Skin of body (tissue), 2 donors: ENCODE measurements around the gene ZNF71. TPM values are rescaled to one million over a fixed set of nuclear protein-coding genes. Genes with fewer than 3 reads are reported as not detected.
"Not testable (repeated sequence)": the region's sequence is repeated elsewhere in the genome, so short reads cannot be mapped to it uniquely, and the experiment has no call there.

Experiments used
- DNase-seq: peaks from one replicate; lab custom pipeline; 2025; lab: John Stamatoyannopoulos, UW
- total RNA-seq: library from RNA; depleted of rRNA; stranded (reverse); fragments of >200 nt; gene quantifications from one replicate; pipeline ENCODE4 v1.2.3, GENCODE V29; 2014

Gene ZNF71
- total RNA-seq, 1 donor from 2014 or later, result 5.7 TPM

DNA sequence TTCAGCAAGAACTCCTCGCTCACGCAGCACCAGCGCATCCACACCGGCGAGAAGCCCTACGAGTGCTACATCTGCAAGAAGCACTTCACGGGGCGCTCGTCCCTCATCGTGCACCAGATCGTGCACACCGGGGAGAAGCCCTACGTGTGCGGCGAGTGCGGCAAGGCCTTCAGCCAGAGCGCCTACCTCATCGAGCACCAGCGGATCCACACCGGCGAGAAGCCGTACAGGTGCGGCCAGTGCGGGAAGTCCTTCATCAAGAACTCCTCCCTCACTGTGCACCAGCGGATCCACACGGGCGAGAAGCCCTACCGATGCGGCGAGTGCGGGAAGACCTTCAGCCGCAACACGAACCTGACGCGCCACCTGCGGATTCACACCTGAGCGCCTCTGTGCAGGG is 27.3 kb downstream of the ZNF71 start:
- no peak for DNase-seq

- no peak for DNase-seq
Observed at GRCh38 chr19:56623006-56623405, 27.9 kb downstream of the ZNF71 start.

DNA sequence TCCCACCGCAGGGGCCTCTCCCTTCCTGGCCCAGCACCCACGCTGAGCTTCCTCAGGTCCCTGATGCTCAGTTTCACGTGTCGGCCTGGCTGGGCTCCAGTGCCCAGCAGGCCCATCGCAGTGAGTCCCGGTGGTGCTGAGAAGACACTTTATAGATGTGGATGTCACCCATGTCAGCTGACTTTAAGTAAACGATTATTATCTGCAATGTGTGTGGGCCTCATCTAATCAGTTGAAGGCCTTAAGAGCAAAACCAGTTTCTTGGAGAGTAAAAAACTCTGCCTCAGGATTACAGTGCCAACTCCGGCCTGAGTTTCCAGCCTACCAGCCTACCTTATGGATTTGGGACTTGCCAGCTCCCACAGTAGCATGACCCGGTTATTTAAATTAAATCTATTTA is 30.6 kb downstream of the ZNF71 start:
- no peak for DNase-seq

GRCh38 chr19:56633021-56633420 is 37.9 kb downstream of the ZNF71 start:
- no peak for DNase-seq

DNA sequence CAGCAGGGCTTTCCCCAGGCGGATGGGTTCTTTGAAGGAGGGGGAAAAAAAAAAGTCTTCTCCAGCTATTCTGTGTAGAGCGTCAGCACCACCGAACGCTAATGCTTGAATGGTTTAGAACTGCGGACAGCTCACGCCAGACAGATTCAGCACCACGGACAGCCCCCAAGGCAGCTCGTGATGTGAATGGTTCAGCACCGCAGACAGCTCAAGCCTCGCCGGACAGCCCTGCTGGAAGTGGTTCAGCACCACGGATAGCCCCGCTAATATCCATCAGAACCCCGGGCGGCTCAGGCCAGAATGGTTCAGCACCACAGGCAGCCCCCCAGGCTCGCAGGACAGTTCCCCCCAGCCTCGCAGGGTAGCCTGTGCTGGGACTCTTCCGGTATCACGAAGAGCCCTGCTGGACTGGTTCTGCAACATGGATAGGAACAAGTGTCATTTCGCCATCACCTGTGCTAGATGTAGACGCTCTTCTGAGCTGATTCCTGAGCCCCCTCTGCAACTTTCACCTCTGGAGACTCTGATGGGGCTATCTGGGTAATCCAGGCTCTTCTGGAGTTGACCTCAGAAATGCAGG is 43.0 kb downstream of the ZNF71 start:
- DNase-seq, result peak; percentile 64

DNA sequence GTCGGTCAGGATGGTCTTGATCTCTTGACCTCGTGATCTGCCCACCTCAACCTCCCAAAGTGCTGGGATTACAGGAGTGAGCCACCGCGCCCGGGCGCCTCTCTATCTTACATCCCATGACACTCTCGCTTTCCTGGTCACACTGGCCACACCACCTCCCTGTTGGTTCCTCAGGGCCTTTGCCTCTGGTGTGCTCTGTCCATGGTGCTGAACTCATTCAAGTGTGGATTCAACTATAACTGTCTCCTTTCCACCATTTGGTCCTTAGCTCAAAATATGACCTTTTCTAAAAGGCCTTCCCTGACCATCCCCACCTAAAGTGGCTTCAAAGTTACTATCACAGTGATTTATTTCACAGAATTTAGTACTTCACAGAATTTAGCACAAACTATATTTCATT is 44.1 kb downstream of the ZNF71 start:
- no peak for DNase-seq

GRCh38 chr19:56642711-56643459 is 47.8 kb downstream of the ZNF71 start, which contains the start of gene SMIM17:
TSS of gene SMIM17 (plus strand) at chr19:56643159. CDS start at chr19:56645668, 2,509 bp downstream.
- no peak for DNase-seq

DNA sequence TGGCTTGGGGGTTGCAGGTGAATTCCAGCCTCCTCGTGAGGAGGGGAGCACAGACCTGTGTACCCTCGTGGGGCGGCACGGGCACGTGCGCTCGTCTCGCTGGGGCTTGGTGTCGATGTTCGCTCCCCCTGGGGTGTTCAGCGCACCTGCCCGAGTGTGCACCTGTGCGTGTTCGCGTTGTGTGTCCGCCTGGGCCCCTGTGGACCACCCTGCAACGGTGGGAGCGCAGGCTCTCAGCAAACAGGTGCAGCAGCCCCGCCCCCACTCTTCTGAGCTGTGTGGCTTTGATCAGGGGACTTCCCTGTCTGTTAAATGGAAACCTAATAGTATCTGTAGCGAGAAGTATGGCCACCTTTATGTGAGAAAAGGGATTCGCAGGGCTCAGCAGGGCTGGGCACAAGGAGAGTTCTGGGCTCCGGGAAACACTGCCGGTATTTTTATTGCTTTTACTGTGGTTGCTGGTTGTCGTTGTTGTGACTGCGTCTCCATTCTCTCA is 48.4 kb downstream of the ZNF71 start:
- no peak for DNase-seq

DNA sequence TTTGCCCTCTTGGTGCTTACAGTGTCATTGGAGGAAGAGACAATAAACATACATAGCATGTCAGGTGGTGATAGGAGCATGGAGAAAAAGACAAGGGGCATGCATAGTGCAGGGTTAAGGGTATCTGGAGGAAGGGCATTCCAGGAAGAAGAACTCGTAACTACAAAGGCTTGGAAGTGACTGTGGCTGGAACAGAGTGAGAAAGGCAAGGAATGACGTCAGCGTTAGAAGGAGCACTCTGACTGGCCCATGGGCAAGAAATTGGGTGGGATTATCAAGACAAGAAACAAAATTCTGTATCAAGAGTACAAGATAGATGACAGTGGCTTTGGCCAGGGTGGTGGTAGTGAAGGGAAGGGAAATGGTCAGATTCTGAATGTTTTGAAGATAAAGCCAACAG is 59.0 kb downstream of the ZNF71 start:
- DNase-seq, result no peak

DNA sequence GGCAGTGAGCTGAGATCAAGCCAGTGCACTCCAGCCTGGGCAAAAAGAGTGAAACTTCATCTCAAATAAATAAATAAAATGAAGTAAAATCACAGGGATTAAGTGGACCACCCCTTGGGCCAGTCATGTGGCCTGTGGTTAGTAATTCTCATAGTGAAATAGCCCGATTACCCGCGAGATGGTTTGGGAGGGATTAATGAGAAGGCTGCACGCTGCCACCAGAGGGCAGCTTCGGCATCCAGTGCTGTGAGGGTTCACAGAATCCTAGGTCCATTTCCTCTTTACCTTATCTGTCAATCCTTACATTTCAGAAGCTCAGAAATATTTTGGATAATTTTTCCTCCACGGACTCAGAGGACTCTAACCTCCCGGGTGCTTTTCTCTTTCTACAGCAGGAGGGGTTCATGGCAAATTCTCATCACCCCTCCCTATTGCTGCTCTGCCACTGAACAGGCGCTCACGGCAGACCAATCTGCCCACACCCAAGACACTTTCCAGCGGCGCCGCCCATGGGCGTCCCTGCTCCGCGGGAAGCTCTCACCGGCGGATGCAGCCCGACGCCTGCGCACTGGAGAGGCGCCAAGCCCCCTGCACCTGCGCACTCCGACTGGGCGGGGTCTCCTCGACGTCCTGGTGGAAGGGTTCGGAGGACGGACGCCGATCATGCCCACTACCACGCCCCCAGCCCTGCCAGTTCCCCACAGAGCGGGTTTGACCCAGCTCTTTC is 65.4 kb downstream of the ZNF71 start:
- no peak for DNase-seq

DNA sequence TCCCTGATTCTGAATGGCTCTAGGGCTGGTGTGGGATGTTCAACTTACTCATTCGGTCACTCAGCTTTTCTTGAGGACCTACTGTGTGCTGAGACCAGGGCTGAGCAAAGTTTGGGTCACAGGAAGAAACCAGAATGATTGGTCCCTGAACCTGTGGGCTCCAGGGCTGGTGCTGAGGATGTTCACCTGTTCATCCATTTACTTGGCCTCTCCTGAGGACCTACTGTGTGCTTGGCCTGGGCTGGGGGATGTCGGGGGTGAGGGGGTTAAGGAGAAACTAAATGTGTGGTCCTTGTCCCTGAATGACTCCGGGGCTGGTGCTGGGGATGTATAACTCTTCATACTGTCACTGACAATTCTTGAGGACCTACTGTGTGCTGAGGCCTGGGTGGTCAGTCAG is 66.1 kb downstream of the ZNF71 start:
- DNase-seq, result no peak

DNA sequence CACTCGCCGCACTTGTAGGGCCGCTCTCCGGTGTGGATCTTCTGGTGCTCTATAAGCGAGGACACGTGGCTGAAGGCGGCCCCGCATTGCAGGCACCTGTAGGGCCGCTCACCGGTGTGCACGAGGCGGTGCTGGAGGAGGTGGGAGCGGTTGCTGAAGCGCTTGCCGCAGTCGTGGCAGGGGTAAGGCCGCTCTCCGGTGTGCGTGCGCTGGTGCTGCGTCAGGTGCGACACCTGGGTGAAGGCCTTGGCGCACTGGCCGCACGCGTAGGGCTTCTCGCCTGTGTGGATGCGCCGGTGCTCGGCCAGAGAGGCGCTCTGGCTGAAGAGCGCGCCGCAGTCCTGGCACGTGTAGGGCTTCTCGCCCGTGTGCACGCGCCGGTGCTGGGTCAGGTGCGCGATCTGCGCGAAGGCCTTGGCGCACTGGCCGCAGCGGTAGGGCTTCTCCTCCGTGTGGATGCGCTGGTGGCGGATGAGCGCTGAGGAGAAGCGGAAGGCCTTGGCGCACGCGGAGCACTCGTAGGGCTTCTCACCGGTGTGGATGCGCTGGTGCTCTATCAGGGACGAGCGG is 68.9 kb downstream of the ZNF71 start:
- no peak for DNase-seq

DNA sequence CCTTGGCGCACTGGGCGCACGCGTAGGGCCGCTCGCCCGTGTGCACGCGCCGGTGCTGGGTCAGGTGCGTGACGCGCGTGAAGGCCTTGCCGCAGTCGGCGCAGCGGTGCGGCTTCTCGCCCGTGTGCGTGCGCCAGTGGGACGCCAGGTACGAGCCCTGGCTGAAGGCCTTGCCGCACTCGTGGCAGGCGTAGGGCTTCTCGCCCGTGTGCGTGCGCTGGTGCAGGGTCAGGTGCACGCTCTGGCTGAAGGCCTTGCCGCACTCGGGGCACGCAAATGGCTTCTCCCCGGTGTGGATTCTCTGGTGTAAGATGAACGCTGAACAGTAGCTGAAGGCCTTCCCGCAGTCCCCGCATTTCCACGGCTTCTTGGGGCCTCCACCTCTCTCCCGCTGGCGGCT is 69.4 kb downstream of the ZNF71 start:
- DNase-seq, result no peak

GRCh38 chr19:56667311-56667870 is 72.3 kb downstream of the ZNF71 start:
- DNase-seq, result no peak

- no peak for DNase-seq
Observed at GRCh38 chr19:56668676-56669075, 73.6 kb downstream of the ZNF71 start.

- no peak for DNase-seq
Observed at GRCh38 chr19:56670401-56670960, 75.4 kb downstream of the ZNF71 start.

- DNase-seq, result no peak
Observed at GRCh38 chr19:56670961-56671612, 76.0 kb downstream of the ZNF71 start.

GRCh38 chr19:56671613-56671994 is 76.5 kb downstream of the ZNF71 start, which contains the start of gene ZNF835:
TSS of gene ZNF835 (minus strand) at chr19:56671757. CDS start at chr19:56665198, 6,559 bp downstream.
- peak; percentile 79 for DNase-seq

- not testable (repeated sequence) for DNase-seq
Observed at GRCh38 chr19:56672610-56673009, 77.5 kb downstream of the ZNF71 start.
